ENCODE data around the gene JAKMIP2. TPM values are rescaled to one million over a fixed set of nuclear protein-coding genes. Genes with fewer than 3 reads are reported as not detected.

The JAKMIP2 gene
- total RNA-seq, 1 experiment from 2014 or later, result 6.4 TPM

GRCh38 chr5:147636729-147636984 is 145.9 kb downstream of the JAKMIP2 start:
- Histone ChIP-seq H4K91ac (ENCODE audit: insufficient read length, low read depth, low read length) (no peak overlapping the region), H3K9ac (ENCODE audit: extremely low read depth, insufficient read length, low read length) (no peak overlapping the region), H3K79me1 (ENCODE audit: insufficient read depth, low read depth, low read length, poor library complexity, severe bottlenecking) (no peaks in the 10 kb centered on the region), H2BK120ac (ENCODE audit: low read depth, low read length, poor library complexity, severe bottlenecking) (no peak overlapping the region), H2AK5ac (ENCODE audit: insufficient read length, low read length) (no peak overlapping the region), H3K14ac (ENCODE audit: insufficient read depth, low read length) (no peak overlapping the region; the same call in 1 of the 2 replicates), H3K56ac (ENCODE audit: insufficient read length, low read depth, low read length) (no peak overlapping the region), H4K5ac (ENCODE audit: insufficient read length, low read depth, low read length) (no peak overlapping the region), H3K27me3 (ENCODE audit: insufficient read depth, low read length) (no peaks in the 10 kb centered on the region), H2AFZ (ENCODE audit: low read length) (no peak overlapping the region), H3K23ac (ENCODE audit: insufficient read length, low read depth, low read length) (no peak overlapping the region), H3K4me2 (ENCODE audit: insufficient read depth, insufficient read length, low read length) (no peak overlapping the region), H2BK12ac (ENCODE audit: insufficient read length, low read depth, low read length) (no peak overlapping the region), H2BK20ac (ENCODE audit: low read depth, low read length, poor library complexity, severe bottlenecking) (no peak overlapping the region), H4K8ac (replicated peaks; ENCODE audit: insufficient read length, low read depth, low read length) (no peak overlapping the region), H3K27ac (ENCODE audit: insufficient read length, low read depth, low read length) (no peak overlapping the region), H3K79me2 (ENCODE audit: insufficient read depth, low read length) (no peaks in the 10 kb centered on the region), H3K4ac (ENCODE audit: low read depth, low read length) (no peak overlapping the region), H2BK15ac (ENCODE audit: low read depth, low read length) (no peak overlapping the region), H2BK5ac (ENCODE audit: insufficient read length, low read length) (no peak overlapping the region), H4K20me1 (ENCODE audit: control insufficient read depth, insufficient read depth, insufficient read length) (no peaks in the 10 kb centered on the region), H3K18ac (ENCODE audit: insufficient read length, low read depth, low read length) (no peak overlapping the region), H3T11ph (ENCODE audit: low read length) (no peak overlapping the region), H3K9me3 (ENCODE audit: control insufficient read depth, low read depth, low read length) (no peaks in the 10 kb centered on the region), H3K4me1 (ENCODE audit: insufficient read depth, low read length) (no peaks in the 10 kb centered on the region), H3K23me2 (ENCODE audit: insufficient read length, low read depth, low read length, poor library complexity, severe bottlenecking) (no peaks in the 10 kb centered on the region)
- Mint-ChIP-seq H3K27me3 (ENCODE audit: low read depth) (no peaks in the 10 kb centered on the region), H3K27ac (peak overlapping the region in 2 of 3 experiments; percentile 66 to 85; a peak in 2 of 7 replicates), H3K4me3 (no peak overlapping the region), H3K36me3 (ENCODE audit: insufficient read depth in 1 of 3, low read depth in 3 of 3) (peaks cover 19 to 73% (median 54%) of the 10 kb centered on the region in 3 experiments; a peak in 6 of 7 replicates), H3K4me1 (peaks cover 15% of the 10 kb centered on the region in 2 experiments), H3K9me3 (no peaks in the 10 kb centered on the region)
- no CpG with 5 or more reads among the region's 3 CpGs for WGBS (ENCODE audit: extremely low coverage, insufficient read length, low lambda C conversion rate)
- no peak for TF ChIP-seq CTCF (conservative IDR thresholded peaks at IDR 0.05)
- DNase-seq, result no peak
